ENCODE data around the gene LANCL1.
"Not testable (repeated sequence)": the region's sequence is repeated elsewhere in the genome, so short reads cannot be mapped to it uniquely, and the experiment has no call there.

LANCL1 gene

DNA sequence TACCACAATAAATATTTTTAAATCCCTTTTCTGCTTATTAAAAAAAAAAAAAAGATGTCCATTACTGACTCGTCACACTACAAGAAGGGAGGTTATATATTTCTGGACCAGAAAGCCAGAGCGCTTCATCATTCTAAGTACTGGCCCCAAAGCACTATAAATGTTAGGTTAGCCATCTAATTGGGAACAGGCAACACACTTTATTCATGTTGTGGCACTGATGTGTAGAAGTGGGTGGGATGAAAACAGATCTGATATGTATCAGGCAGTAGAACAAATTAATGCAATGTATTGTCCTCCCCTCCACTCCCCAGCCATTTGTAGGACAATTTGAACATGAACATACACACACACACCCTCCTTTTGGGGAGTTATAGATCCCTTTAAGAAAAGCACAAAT is 24.4 kb downstream of the LANCL1 start:
- POLR2A ChIA-PET (ENCODE audit: low non-redundant PET), result no interaction called here
- no peak overlapping the region for H3K27ac ChIP-seq
- TF ChIP-seq, protein P1, sequence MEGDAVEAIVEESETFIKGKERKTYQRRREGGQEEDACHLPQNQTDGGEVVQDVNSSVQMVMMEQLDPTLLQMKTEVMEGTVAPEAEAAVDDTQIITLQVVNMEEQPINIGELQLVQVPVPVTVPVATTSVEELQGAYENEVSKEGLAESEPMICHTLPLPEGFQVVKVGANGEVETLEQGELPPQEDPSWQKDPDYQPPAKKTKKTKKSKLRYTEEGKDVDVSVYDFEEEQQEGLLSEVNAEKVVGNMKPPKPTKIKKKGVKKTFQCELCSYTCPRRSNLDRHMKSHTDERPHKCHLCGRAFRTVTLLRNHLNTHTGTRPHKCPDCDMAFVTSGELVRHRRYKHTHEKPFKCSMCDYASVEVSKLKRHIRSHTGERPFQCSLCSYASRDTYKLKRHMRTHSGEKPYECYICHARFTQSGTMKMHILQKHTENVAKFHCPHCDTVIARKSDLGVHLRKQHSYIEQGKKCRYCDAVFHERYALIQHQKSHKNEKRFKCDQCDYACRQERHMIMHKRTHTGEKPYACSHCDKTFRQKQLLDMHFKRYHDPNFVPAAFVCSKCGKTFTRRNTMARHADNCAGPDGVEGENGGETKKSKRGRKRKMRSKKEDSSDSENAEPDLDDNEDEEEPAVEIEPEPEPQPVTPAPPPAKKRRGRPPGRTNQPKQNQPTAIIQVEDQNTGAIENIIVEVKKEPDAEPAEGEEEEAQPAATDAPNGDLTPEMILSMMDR (conservative IDR thresholded peaks at IDR 0.05; ENCODE audit: low read depth), result no peak
- CTCF ChIA-PET, result interaction anchor here (0.5 to 0.6 kb wide), 2 partner anchors 89 to 114 kb away, joined by 4 read pairs; no protein-coding TSS in a partner anchor
- no peak for DNase-seq (ENCODE audit: low spot score)

DNA sequence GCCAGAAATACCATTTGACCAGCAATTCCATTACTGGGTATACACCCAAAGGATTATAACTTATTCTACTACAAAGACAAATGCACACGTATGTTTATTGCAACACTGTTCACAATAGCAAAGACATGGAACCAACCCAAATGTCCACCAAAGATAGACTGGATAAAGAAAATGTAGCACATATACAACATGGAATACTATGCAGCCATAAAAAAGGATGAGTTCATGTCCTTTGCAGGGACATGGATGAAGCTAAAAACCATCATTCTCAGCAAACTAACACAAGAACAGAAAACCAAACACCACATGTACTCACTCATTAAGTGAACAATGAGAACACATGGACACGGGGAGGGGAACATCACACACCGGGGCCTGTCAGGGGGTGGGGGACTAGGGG is 25.6 kb downstream of the LANCL1 start:
- POLR2A ChIA-PET (ENCODE audit: low non-redundant PET); H3K27ac ChIP-seq; DNase-seq (ENCODE audit: low spot score): not testable (repeated sequence)
- CTCF ChIA-PET, result interaction anchor here (0.6 kb wide), 1 partner anchor 192 kb away, joined by 3 read pairs; no protein-coding TSS in a partner anchor

DNA sequence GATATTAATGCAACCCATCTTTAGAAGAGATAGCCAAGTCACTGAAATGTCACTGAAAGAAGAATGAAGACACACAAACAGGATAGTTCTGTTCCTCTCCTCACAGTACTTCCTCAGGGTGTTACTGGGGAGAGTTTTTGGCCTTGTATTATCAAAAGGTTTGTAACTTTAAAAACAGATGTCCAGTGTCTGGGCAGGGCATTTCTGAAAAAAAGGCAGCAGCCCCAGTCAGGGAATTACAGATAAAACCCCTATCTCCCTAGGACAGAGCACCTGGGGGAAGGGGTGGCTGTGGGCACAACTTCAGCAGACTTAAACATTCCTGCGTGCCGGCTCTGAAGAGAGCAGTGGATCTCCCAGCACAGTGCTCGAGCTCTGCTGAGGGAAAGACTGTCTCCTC is 30.8 kb downstream of the LANCL1 start:
- ChIA-PET POLR2A (ENCODE audit: low non-redundant PET) (no interaction called here), CTCF (interaction anchor here (0.6 to 0.7 kb wide), 2 partner anchors 10 to 20 kb away, joined by 3 read pairs; no protein-coding TSS in a partner anchor)
- no peak for DNase-seq (ENCODE audit: low spot score)
- H3K27ac ChIP-seq, result no peak overlapping the region
- TF ChIP-seq, protein P1 (conservative IDR thresholded peaks at IDR 0.05; ENCODE audit: low read depth), result no peak

GRCh38 chr2:210445116-210445707 is 31.3 kb downstream of the LANCL1 start:
- ChIA-PET POLR2A (ENCODE audit: low non-redundant PET) (no interaction called here), CTCF (interaction anchor here (0.6 to 0.7 kb wide), 5 partner anchors 11 to 1945 kb away, joined by 3 to 5 read pairs (median 3); no protein-coding TSS in a partner anchor)
- peak; percentile 31 for DNase-seq (ENCODE audit: low spot score)
- H3K27ac ChIP-seq, result no peak overlapping the region
- TF ChIP-seq, protein P1 (conservative IDR thresholded peaks at IDR 0.05; ENCODE audit: low read depth), result peak; percentile 72

GRCh38 chr2:210443527-210443926 is 33.0 kb downstream of the LANCL1 start:
- no peak for DNase-seq (ENCODE audit: low spot score)
- no peak overlapping the region for H3K27ac ChIP-seq
- POLR2A ChIA-PET (ENCODE audit: low non-redundant PET), result no interaction called here
- TF ChIP-seq, protein P1 (conservative IDR thresholded peaks at IDR 0.05; ENCODE audit: low read depth), result no peak
- CTCF ChIA-PET, result no interaction called here

- CTCF ChIA-PET, result no interaction called here
- TF ChIP-seq, protein P1 (conservative IDR thresholded peaks at IDR 0.05; ENCODE audit: low read depth), result no peak
- DNase-seq (ENCODE audit: low spot score), result no peak
- POLR2A ChIA-PET (ENCODE audit: low non-redundant PET), result no interaction called here
- H3K27ac ChIP-seq, result no peak overlapping the region
These were observed 33.7 kb downstream of the LANCL1 start for GRCh38 chr2:210442878-210443277.

- TF ChIP-seq, protein P1 (conservative IDR thresholded peaks at IDR 0.05; ENCODE audit: low read depth), result no peak
- no peak for DNase-seq (ENCODE audit: low spot score)
- no peak overlapping the region for H3K27ac ChIP-seq
- ChIA-PET CTCF (no interaction called here), POLR2A (ENCODE audit: low non-redundant PET) (interaction anchor here (0.5 kb wide), 1 partner anchor 60 kb away, joined by 3 read pairs; no protein-coding TSS in a partner anchor)
These were observed 34.1 kb downstream of the LANCL1 start for GRCh38 chr2:210442457-210442856.

Data from RWPE1 (cell line).